GM23338 (cell line): Measurements from ENCODE around the gene RNLS. TPM values are rescaled to one million over a fixed set of nuclear protein-coding genes. Genes with fewer than 3 reads are reported as not detected.

Experiments
- ATAC-seq: fragments of 200-7000 bp; cut with Tn5 transposase; 3 replicates; pipeline ENCODE4 v1.9.1; 2020
- DNase-seq: peaks from one replicate; pipeline ENCODE4 v3.0.0-alpha.2; 2015; ENCODE audit warnings: low spot score
- H2AFZ ChIP-seq: fragments of 200-600 bp; sonication (generic); 2 replicates; pipeline ENCODE4 v1.8.0; 2016; ENCODE audit warnings: antibody characterized with exemption, mild to moderate bottlenecking, moderate library complexity
- H3F3A ChIP-seq: fragments of 200-600 bp; sonication (generic); replicated peaks from 2 replicates; pipeline ENCODE4 v1.8.0; 2017; ENCODE audit warnings: antibody characterized with exemption, mixed run types, low read depth
- H3K27ac ChIP-seq: fragments of 200-600 bp; sonication (generic); 2 replicates; pipeline ENCODE4 v1.6.1; 2016; ENCODE audit warnings: low read depth
- H3K27me3 ChIP-seq: fragments of 200-600 bp; sonication (generic); 2 replicates; pipeline ENCODE4 v1.8.0; 2016; ENCODE audit warnings: mild to moderate bottlenecking, mixed run types, moderate library complexity; ENCODE audit not compliant: insufficient read depth
- H3K36me3 ChIP-seq: fragments of 200-600 bp; sonication (generic); 2 replicates; pipeline ENCODE4 v1.8.0; 2016; ENCODE audit warnings: mild to moderate bottlenecking; ENCODE audit not compliant: insufficient read depth
- H3K4me1 ChIP-seq: fragments of 200-600 bp; sonication (generic); 2 replicates; pipeline ENCODE4 v1.8.0; 2016; ENCODE audit warnings: mild to moderate bottlenecking, moderate library complexity; ENCODE audit not compliant: insufficient read depth
- H3K4me2 ChIP-seq: fragments of 200-600 bp; sonication (generic); 2 replicates; pipeline ENCODE4 v1.7.1; 2017; ENCODE audit warnings: mixed run types
- H3K4me3 ChIP-seq: fragments of 200-600 bp; sonication (generic); 2 replicates; pipeline ENCODE4 v1.6.1; 2016; ENCODE audit warnings: mixed run types
- H3K79me2 ChIP-seq: fragments of 200-600 bp; sonication (generic); replicated peaks from 2 replicates; pipeline ENCODE4 v1.8.0; 2017; ENCODE audit warnings: mild to moderate bottlenecking; ENCODE audit not compliant: insufficient read depth
- H3K9me2 ChIP-seq: fragments of 200-600 bp; sonication (generic); 2 replicates; pipeline ENCODE4 v1.8.0; 2017; ENCODE audit not compliant: insufficient read depth
- H4K20me1 ChIP-seq: fragments of 200-600 bp; sonication (generic); replicated peaks from 2 replicates; pipeline ENCODE4 v1.8.0; 2017; ENCODE audit warnings: mild to moderate bottlenecking; ENCODE audit not compliant: insufficient read depth
- H3K27ac Mint-ChIP-seq: 2 replicates; pipeline ENCODE4 v1.8.0; 2020; ENCODE audit warnings: inconsistent platforms, mild to moderate bottlenecking, moderate library complexity, mixed read lengths
- H3K27me3 Mint-ChIP-seq: 3 replicates; pipeline ENCODE4 v1.8.0; 2022; ENCODE audit warnings: low read depth, mild to moderate bottlenecking, moderate library complexity, mixed read lengths, inconsistent platforms; ENCODE audit not compliant: insufficient read depth, poor library complexity
- H3K36me3 Mint-ChIP-seq: 3 replicates; pipeline ENCODE4 v1.8.0; 2021; ENCODE audit warnings: low read depth, mild to moderate bottlenecking, inconsistent platforms, moderate library complexity, mixed read lengths
- H3K4me1 Mint-ChIP-seq: 3 replicates; pipeline ENCODE4 v1.8.0; 2020; ENCODE audit warnings: mild to moderate bottlenecking, inconsistent platforms, mixed read lengths
- H3K4me3 Mint-ChIP-seq: 3 replicates; pipeline ENCODE4 v1.8.0; 2021; ENCODE audit warnings: moderate library complexity, mild to moderate bottlenecking, inconsistent platforms, mixed read lengths
- H3K9me3 Mint-ChIP-seq: 3 replicates; pipeline ENCODE4 v1.8.0; 2020; ENCODE audit warnings: moderate library complexity, mild to moderate bottlenecking, inconsistent platforms, mixed read lengths
- ETS1 ChIP-seq: IDR thresholded peaks from 2 replicates; pipeline ENCODE4 v1.6.1; 2016; ENCODE audit warnings: antibody characterized with exemption
- NANOG ChIP-seq: IDR thresholded peaks from 2 replicates; pipeline ENCODE4 v1.6.1; 2016; ENCODE audit warnings: antibody characterized with exemption, borderline replicate concordance
- REST ChIP-seq: IDR thresholded peaks from one replicate; pipeline ENCODE4 v1.6.1; 2018; ENCODE audit warnings: antibody characterized with exemption; ENCODE audit not compliant: unreplicated experiment
- STAT1 ChIP-seq: IDR thresholded peaks from one replicate; pipeline ENCODE4 v1.6.1; 2016; ENCODE audit warnings: antibody characterized with exemption; ENCODE audit not compliant: unreplicated experiment
- ZNF331 ChIP-seq: fragments of 250-450 bp; sonication (Bioruptor Pico); IDR thresholded peaks from 2 replicates; pipeline ENCODE4 v1.5.0; 2020; ENCODE audit warnings: low read depth, mild to moderate bottlenecking, moderate library complexity
- ZNF462 ChIP-seq: fragments of 250-450 bp; sonication (Bioruptor Pico); IDR thresholded peaks from 2 replicates; pipeline ENCODE4 v1.5.0; 2020; ENCODE audit warnings: mild to moderate bottlenecking, moderate library complexity
- polyA plus RNA-seq: library from polyadenylated mRNA; unstranded; fragments of >200 nt; fragmentation: Nextera tagmentation; extraction: Ambion mirVana; gene quantifications from 2 replicates; pipeline ENCODE4 v1.2.1, GENCODE V29; 2016
- total RNA-seq: library from RNA; depleted of rRNA; stranded (reverse); fragments of >200 nt; shearing (Covaris generic); gene quantifications from 2 replicates; pipeline ENCODE4 v1.2.3, GENCODE V29; 2014

The RNLS gene
- total and polyA plus RNA-seq, 2 experiments from 2014 or later: 8.8 to 15.2 TPM

- Mint-ChIP-seq H3K27ac (no peak overlapping the region), H3K36me3 (no peaks in the 10 kb centered on the region), H3K4me1 (peaks cover 2% of the 10 kb centered on the region; the same call in 1 of the 3 replicates), H3K9me3 (no peaks in the 10 kb centered on the region), H3K4me3 (no peak overlapping the region), H3K27me3 (no peaks in the 10 kb centered on the region)
- Histone ChIP-seq H3K9me2 (no peaks in the 10 kb centered on the region), H3K4me2 (no peak overlapping the region), H2AFZ (no peak overlapping the region), H4K20me1 (no peaks in the 10 kb centered on the region), H3K4me1 (no peaks in the 10 kb centered on the region), H3K27ac (no peak overlapping the region), H3K27me3 (no peaks in the 10 kb centered on the region), H3K79me2 (no peaks in the 10 kb centered on the region), H3F3A (no peaks in the 10 kb centered on the region), H3K36me3 (no peaks in the 10 kb centered on the region), H3K4me3 (no peak overlapping the region)
- no peak for DNase-seq
- TF ChIP-seq ZNF462 (CRISPR knock-in tag) (no peak), REST (no peak), STAT1 (no peak), ETS1 (no peak), ZNF331 (CRISPR knock-in tag) (no peak), NANOG (no peak)
- no peak for ATAC-seq
These were observed 337.1 kb downstream of the RNLS start for GRCh38 chr10:88245974-88246511.
